Parathyroid adenoma (tissue), 2 donors: ENCODE data around the gene PI16.

ENCODE experiments used
- H2AFZ ChIP-seq: fragments of 300-600 bp; sonication (generic); one replicate; pipeline ENCODE4 v1.7.0; 2017; ENCODE audit warnings: antibody characterized with exemption, mild to moderate bottlenecking
- H3K27ac ChIP-seq: fragments of 300-600 bp; sonication (generic); one replicate; pipeline ENCODE4 v1.7.0; 2017
- H3K27me3 ChIP-seq: fragments of 300-600 bp; sonication (generic); one replicate; pipeline ENCODE4 v1.7.0; 2017; ENCODE audit warnings: low read length; ENCODE audit not compliant: control insufficient read depth, insufficient read depth
- H3K36me3 ChIP-seq: fragments of 300-600 bp; sonication (generic); one replicate; pipeline ENCODE4 v1.7.0; 2017; ENCODE audit warnings: low read length; ENCODE audit not compliant: control insufficient read depth, insufficient read depth
- H3K4me1 ChIP-seq: fragments of 300-600 bp; sonication (generic); one replicate; pipeline ENCODE4 v1.7.0; 2017; ENCODE audit warnings: control low read depth
- H3K4me2 ChIP-seq: fragments of 300-600 bp; sonication (generic); one replicate; pipeline ENCODE4 v1.7.0; 2017; ENCODE audit warnings: low read length
- H3K4me3 ChIP-seq: fragments of 300-600 bp; sonication (generic); one replicate; pipeline ENCODE4 v1.7.0; 2017; ENCODE audit warnings: low read depth, low read length
- H3K79me2 ChIP-seq: fragments of 300-600 bp; sonication (generic); one replicate; pipeline ENCODE4 v1.7.0; 2017; ENCODE audit warnings: control low read depth
- H3K9ac ChIP-seq: fragments of 300-600 bp; sonication (generic); one replicate; pipeline ENCODE4 v1.7.0; 2017; ENCODE audit warnings: mild to moderate bottlenecking
- H3K9me3 ChIP-seq: fragments of 300-600 bp; sonication (generic); one replicate; pipeline ENCODE4 v1.7.0; 2017; ENCODE audit warnings: low read length; ENCODE audit not compliant: control insufficient read depth
- CTCF ChIP-seq: fragments of 300-600 bp; sonication (generic); IDR thresholded peaks from one replicate; pipeline ENCODE4 v1.7.0; 2017; ENCODE audit warnings: antibody characterized with exemption, mild to moderate bottlenecking
- donor health status: primary hyperparathyroidism.

The PI16 gene

GRCh38 chr6:36953931-36954261, 642 bp upstream of the PI16 start:
- no peaks in the 10 kb centered on the region for H3K9me3 ChIP-seq
- H2AFZ ChIP-seq = no peak overlapping the region
- H3K4me1 ChIP-seq = no peaks in the 10 kb centered on the region
- H3K9ac ChIP-seq = no peak overlapping the region
- no peaks in the 10 kb centered on the region for H3K36me3 ChIP-seq
- TF ChIP-seq CTCF = no peak
- H3K4me3 ChIP-seq = no peak overlapping the region
- no peaks in the 10 kb centered on the region for H3K79me2 ChIP-seq
- H3K27ac ChIP-seq = no peak overlapping the region
- H3K27me3 ChIP-seq = no peaks in the 10 kb centered on the region
- H3K4me2 ChIP-seq = no peak overlapping the region

DNA sequence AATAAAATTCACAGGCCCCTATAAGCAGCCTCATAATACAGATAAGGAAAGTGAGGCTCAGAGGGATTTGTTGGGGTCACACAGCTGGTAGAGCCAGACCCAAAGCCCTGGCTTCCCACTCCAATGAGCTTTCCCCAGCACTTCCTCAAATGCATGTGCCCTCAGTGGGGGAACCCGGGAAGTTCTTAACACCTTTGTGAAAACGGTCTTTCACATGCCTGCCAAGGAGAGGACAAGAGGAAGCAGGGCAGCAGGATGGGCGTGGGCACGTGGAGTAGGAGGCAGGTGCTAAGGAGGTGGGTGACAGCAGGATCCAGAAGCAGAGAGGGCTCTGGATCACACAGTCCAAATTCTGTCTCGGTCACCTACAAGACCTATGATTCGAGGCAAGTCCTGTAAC, 598 bp downstream of the PI16 start:
- no peak for TF ChIP-seq CTCF
- H3K27me3 ChIP-seq = no peaks in the 10 kb centered on the region
- H3K4me1 ChIP-seq = no peaks in the 10 kb centered on the region
- no peak overlapping the region for H3K9ac ChIP-seq
- H3K9me3 ChIP-seq = no peaks in the 10 kb centered on the region
- H3K27ac ChIP-seq = no peak overlapping the region
- H3K36me3 ChIP-seq = no peaks in the 10 kb centered on the region
- no peak overlapping the region for H3K4me2 ChIP-seq
- H3K79me2 ChIP-seq = no peaks in the 10 kb centered on the region
- no peak overlapping the region for H3K4me3 ChIP-seq
- no peak overlapping the region for H2AFZ ChIP-seq

- Histone ChIP-seq H3K4me2 (no peak overlapping the region), H3K9ac (no peak overlapping the region), H3K79me2 (no peaks in the 10 kb centered on the region), H3K27me3 (no peaks in the 10 kb centered on the region), H3K4me3 (no peak overlapping the region), H2AFZ (peak overlapping the region; percentile 17), H3K9me3 (no peaks in the 10 kb centered on the region), H3K27ac (no peak overlapping the region), H3K4me1 (no peaks in the 10 kb centered on the region), H3K36me3 (no peaks in the 10 kb centered on the region)
- TF ChIP-seq CTCF = no peak
Observed at GRCh38 chr6:36955671-36956445, 1.3 kb downstream of the PI16 start.

GRCh38 chr6:36956446-36956820, 1.9 kb downstream of the PI16 start:
- Histone ChIP-seq H3K27ac (no peak overlapping the region), H3K4me3 (no peak overlapping the region), H3K4me2 (no peak overlapping the region), H3K36me3 (no peaks in the 10 kb centered on the region), H3K9ac (no peak overlapping the region), H3K79me2 (no peaks in the 10 kb centered on the region), H2AFZ (no peak overlapping the region), H3K9me3 (no peaks in the 10 kb centered on the region), H3K4me1 (no peaks in the 10 kb centered on the region), H3K27me3 (no peaks in the 10 kb centered on the region)
- no peak for TF ChIP-seq CTCF

GRCh38 chr6:36957773-36958271, 3.3 kb downstream of the PI16 start:
- H3K4me1 ChIP-seq = no peaks in the 10 kb centered on the region
- H3K79me2 ChIP-seq = no peaks in the 10 kb centered on the region
- H3K4me2 ChIP-seq = no peak overlapping the region
- TF ChIP-seq CTCF = no peak
- no peak overlapping the region for H3K27ac ChIP-seq
- H3K36me3 ChIP-seq = no peaks in the 10 kb centered on the region
- no peaks in the 10 kb centered on the region for H3K27me3 ChIP-seq
- H2AFZ ChIP-seq = no peak overlapping the region
- H3K9ac ChIP-seq = no peak overlapping the region
- no peaks in the 10 kb centered on the region for H3K9me3 ChIP-seq
- no peak overlapping the region for H3K4me3 ChIP-seq
